ENCODE results near the gene DEFB113. TPM values are rescaled to one million over a fixed set of nuclear protein-coding genes. Genes with fewer than 3 reads are reported as not detected.

Gene DEFB113
- total and polyA plus RNA-seq, 10 of the 15 experiments (the other 5 are each of a cell fraction or from before 2014, with no cell fraction given): not detected

DNA sequence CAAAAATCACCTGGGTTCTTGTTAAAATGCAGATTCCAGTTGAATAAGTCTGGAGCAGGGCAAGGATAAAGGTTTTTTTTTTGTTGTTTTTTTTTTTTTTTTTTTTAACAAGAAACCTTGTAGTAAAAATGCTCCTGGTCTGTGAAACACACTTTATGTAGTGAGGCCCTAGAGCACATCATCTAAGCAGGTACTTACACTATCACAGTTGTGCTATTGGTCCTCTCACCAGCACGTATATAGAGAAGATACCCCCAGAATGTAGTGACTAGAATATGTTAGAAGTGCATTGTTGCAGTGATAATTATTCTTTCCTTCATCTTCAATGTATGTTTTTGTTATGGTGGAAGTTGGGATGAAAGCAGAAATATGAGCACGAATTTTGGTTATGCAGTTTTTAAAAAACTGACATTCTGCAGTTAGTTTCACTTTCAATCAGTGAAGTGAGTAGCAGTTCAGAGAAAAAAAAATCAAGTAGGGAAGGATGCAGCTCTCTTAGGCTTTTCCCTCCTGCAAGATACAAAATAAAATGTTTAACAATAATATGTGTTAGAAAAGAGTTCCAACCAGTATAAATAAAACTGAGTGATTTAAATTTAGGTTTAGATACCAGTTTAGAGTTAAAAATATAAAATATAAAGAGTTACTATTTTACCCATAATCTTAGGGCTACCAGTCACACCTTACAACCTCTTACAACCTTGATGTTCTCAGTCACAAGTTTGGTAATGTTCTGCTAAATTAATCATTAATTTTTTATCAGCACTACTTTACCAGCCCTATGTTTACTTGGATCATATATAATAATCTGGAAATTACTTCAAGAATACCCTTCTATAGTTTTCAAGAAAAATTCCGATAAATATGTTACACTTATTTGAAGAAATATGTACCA, 9.2 kb upstream of the DEFB113 start:
- ATAC-seq (peak; percentile 59), FAIRE-seq (no peak), DNase-seq (ENCODE audit: low read depth, low spot score) (no peak)
- no peaks in the 10 kb centered on the region for H4K20me1 ChIP-seq (ENCODE audit: control insufficient read depth, insufficient read depth)
- no peaks in the 10 kb centered on the region; the same call in none of the 2 replicates for H3K4me1 ChIP-seq (ENCODE audit: control insufficient read depth, insufficient read depth, low read length)
- CTCF ChIA-PET: no interaction called here
- in situ Hi-C loops (cut with MboI): no loop called here
- 32% methylated on average over 3 of the region's 3 CpGs for WGBS (ENCODE audit: insufficient coverage, insufficient replicate concordance, low lambda C conversion rate, missing lambda C conversion rate)
- TF ChIP-seq BCL11A (IDR thresholded peaks at IDR 0.05; ENCODE audit: low read depth, low read length) (no peak), NR2C1 (IDR thresholded peaks at IDR 0.05) (no peak), PAX8 (IDR thresholded peaks at IDR 0.05) (no peak), NR2C2 (IDR thresholded peaks at IDR 0.05; ENCODE audit: borderline replicate concordance, control insufficient read depth, insufficient read length, low read depth) (no peak), PML (IDR thresholded peaks at IDR 0.05; ENCODE audit: low read length) (no peak)
- TF ChIP-seq, protein P1, sequence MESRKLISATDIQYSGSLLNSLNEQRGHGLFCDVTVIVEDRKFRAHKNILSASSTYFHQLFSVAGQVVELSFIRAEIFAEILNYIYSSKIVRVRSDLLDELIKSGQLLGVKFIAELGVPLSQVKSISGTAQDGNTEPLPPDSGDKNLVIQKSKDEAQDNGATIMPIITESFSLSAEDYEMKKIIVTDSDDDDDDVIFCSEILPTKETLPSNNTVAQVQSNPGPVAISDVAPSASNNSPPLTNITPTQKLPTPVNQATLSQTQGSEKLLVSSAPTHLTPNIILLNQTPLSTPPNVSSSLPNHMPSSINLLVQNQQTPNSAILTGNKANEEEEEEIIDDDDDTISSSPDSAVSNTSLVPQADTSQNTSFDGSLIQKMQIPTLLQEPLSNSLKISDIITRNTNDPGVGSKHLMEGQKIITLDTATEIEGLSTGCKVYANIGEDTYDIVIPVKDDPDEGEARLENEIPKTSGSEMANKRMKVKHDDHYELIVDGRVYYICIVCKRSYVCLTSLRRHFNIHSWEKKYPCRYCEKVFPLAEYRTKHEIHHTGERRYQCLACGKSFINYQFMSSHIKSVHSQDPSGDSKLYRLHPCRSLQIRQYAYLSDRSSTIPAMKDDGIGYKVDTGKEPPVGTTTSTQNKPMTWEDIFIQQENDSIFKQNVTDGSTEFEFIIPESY (IDR thresholded peaks at IDR 0.05): no peak
- no peaks in the 10 kb centered on the region for H3K79me2 ChIP-seq (ENCODE audit: control insufficient read depth, insufficient read depth, low read length)
- no peaks in the 10 kb centered on the region for H3K9me3 ChIP-seq (replicated peaks; ENCODE audit: control insufficient read depth, insufficient read depth, low read length)
- RAD21 ChIA-PET (ENCODE audit: unreplicated experiment): no interaction called here
- no TSS peak for BruUV-seq (replicated peaks)
- H3K4me3 ChIP-seq: peak overlapping the region; percentile 57; the same call in 1 of the 2 replicates
- H3K27ac ChIP-seq (ENCODE audit: control insufficient read depth, insufficient read depth): no peak overlapping the region
- SMC1A ChIA-PET (ENCODE audit: uncharacterized antibody, unreplicated experiment): no interaction called here
- no peak overlapping the region for H3K9ac ChIP-seq (ENCODE audit: control insufficient read depth, insufficient read depth, low read length)
- intact Hi-C loops (cut with micrococcal nuclease; ENCODE audit: unreplicated experiment): no loop called here
- POLR2A ChIA-PET: no interaction called here
- H3K36me3 ChIP-seq (ENCODE audit: control insufficient read depth in 2 of 2, insufficient read depth in 2 of 2, low read length in 1 of 2): no peaks in the 10 kb centered on the region
- H3K4me2 ChIP-seq (ENCODE audit: control insufficient read depth, insufficient read depth): peak overlapping the region; percentile 40; the same call in 1 of the 2 replicates
- H3K27me3 ChIP-seq (replicated peaks in 1 of 2; ENCODE audit: control insufficient read depth in 2 of 2, insufficient read depth in 2 of 2, low read length in 1 of 2): no peaks in the 10 kb centered on the region
- peak overlapping the region; percentile 24; the same call in 1 of the 2 replicates for H2AFZ ChIP-seq (ENCODE audit: control insufficient read depth, low read depth, low read length)

All from GM12878 (cell line).